GM10266 (cell line): ENCODE results near the gene VEPH1.

Source experiments
- DNase-seq: peaks from one replicate; pipeline ENCODE4 v3.0.0; 2012; ENCODE audit errors: extremely low spot score
- TF ChIP-seq, protein P1 (sequence below): IDR thresholded peaks from 2 replicates; pipeline ENCODE4 v1.5.1; 2012; ENCODE audit warnings: mild to moderate bottlenecking, low read depth; ENCODE audit not compliant: control insufficient read depth, insufficient read depth; ENCODE audit errors: missing control alignments

Gene VEPH1

DNA sequence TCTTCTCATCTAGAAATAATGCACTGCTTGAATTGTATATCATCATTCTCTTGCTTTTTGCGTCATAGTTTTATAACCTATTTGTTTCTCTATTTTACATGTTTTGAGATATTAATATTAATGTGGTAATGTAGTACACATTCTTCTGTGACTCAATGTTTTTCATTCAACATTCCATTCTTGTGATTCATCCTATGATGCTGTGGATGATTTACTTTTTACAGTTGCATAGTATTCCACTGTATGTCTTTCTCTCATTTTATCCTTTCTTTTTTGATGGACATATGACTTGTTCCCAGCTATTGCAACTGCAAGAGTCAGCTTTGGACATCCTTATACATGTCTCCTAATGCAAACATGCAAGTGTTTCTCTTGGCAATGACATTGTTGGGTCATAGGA is 20.6 kb upstream of the VEPH1 start:
- DNase-seq: no peak
- TF ChIP-seq, protein P1, sequence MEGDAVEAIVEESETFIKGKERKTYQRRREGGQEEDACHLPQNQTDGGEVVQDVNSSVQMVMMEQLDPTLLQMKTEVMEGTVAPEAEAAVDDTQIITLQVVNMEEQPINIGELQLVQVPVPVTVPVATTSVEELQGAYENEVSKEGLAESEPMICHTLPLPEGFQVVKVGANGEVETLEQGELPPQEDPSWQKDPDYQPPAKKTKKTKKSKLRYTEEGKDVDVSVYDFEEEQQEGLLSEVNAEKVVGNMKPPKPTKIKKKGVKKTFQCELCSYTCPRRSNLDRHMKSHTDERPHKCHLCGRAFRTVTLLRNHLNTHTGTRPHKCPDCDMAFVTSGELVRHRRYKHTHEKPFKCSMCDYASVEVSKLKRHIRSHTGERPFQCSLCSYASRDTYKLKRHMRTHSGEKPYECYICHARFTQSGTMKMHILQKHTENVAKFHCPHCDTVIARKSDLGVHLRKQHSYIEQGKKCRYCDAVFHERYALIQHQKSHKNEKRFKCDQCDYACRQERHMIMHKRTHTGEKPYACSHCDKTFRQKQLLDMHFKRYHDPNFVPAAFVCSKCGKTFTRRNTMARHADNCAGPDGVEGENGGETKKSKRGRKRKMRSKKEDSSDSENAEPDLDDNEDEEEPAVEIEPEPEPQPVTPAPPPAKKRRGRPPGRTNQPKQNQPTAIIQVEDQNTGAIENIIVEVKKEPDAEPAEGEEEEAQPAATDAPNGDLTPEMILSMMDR: no peak

DNA sequence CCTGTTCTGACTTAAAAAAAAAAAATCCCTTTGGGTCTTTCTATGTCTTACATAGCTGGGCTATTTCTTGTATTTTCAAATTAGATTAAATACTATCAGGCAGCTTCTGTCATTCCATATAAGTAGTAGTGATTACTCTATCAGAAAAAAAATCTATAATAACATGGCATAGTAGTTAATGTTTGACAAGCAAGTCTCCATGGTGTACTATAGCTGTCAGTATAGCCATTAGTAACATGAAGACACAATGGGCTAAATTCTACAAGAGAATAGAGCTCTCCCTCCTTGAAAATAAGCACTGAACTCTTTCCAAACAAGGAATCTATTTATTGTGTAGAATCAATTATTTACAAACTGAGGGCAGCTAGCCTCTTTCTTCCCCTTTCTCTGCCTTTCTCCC is 19.4 kb upstream of the VEPH1 start:
- TF ChIP-seq, protein P1: no peak
- no peak for DNase-seq

DNA sequence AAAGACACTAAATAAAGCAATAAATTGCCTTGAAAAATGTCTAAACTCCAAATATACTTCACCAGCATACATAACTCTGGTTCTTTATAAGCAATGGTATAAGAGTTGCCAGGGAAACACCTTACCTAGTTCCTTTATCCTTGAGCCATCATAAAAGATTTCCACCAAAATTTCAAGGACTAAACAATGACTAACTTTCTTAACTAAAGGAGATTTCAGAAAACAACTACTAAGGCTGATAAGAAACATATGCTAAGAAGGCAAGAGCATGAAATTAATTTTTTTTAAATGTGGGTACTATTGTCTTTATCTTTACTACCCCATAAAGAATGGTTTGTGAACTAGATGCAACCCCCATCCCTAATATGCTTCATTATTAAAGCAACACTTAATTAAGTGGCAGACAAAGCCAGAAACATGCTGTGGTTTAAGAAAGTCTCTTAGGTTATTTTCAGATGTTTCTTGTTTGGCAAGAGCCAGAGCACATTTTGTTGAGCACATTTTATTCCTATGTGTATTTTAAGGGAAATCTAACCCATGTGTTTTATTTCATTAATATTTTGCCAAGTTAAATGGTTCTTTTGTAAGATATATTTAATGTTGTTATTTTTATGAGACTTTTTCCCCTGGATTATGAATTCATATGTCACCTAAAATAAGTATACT is 17.4 kb upstream of the VEPH1 start:
- TF ChIP-seq, protein P1: no peak
- DNase-seq: no peak

DNA sequence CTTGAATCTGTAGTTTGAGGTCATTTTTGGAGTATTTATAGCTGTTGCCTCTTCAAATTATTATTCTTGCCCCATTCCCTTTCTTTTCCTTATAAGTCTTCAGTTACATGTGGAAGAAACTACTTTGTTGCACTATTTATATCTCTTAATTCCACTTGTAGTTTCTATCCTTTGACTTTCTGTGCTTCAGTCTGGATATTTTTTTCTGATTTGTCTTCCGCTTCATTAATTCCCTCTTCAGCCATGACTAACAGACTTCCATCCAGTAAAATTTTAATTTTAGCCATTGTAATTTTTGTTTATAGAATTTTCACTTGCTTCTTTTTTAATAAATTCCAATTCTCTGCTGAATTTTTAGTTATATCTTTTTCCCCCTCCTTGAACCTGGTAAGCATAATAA is 15.7 kb upstream of the VEPH1 start:
- TF ChIP-seq, protein P1: no peak
- DNase-seq: no peak

DNA sequence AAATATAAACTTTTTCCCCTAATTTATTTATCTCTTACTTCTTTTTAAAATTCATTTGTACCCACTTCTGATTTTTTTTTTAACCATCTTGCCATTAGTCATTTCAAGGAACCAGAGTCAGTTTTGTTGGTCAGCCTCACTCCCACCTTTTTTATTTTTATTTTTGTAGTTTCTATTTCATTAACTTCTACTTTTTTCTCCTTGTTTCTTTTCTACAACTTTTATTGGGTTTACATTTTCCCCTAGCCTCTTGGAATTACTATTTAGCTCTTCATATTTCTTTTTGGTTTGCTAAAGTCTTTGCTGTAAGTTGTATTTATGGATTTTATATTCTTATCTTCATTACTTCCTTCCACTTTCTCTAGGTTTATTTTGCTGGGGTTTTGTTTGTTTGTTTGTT is 13.7 kb upstream of the VEPH1 start:
- DNase-seq: no peak
- TF ChIP-seq, protein P1: no peak

DNA sequence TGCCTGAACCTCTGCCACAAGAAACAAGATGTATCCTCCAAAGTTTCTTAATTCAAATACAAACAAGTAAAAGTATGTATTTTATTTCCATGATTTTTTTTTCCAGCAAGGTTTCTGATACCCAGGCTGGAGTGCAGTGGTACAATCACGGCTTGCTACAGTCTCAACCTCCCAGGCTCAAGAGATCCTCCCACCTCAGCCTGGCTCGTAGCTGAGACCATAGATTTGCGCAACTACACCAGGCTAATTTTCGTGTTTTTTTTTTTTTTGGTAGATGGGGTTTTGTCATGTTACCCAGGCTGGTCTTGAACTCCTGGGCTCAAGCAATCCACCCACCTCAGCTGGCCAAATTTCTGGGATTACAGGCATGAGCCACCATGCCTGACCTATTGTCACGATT is 12.2 kb upstream of the VEPH1 start:
- DNase-seq: no peak
- TF ChIP-seq, protein P1: no peak

DNA sequence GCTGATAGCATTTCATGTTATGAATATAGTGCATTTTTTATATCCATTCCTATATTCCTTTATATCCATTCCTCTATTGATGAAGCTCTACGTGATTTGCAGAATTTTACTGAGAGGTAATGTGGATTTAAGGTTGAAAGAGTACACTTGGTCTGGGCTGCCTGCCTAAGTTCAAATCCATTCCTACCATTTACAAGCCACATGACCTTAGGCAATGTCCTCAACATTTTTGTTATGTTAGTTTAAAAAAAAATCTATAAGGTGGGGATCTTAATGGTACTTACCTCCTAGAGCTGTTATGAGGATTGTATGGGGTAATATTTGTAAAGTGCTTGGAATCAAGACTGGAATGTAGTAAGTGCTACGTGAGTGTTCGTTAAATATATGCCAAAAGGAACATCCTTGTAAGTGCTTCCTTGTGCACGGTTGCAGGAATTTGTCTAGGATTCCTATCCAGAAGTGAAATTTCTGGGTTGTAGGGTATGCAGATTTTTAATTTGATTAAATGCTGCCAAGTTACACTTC is 11.2 kb upstream of the VEPH1 start:
- TF ChIP-seq, protein P1: no peak
- no peak for DNase-seq
